IMR-90 (cell line): ENCODE data around the gene ACVRL1.

ENCODE experiments used
- RCOR1 ChIP-seq: IDR thresholded peaks from 2 replicates; pipeline ENCODE4 v1.6.1; 2012; ENCODE audit warnings: mild to moderate bottlenecking, low read length, improper control_type of control experiment; ENCODE audit not compliant: insufficient replicate concordance
- TF ChIP-seq, protein P1 (sequence below): conservative IDR thresholded peaks from 2 replicates; pipeline ENCODE4 v1.5.1; 2012; ENCODE audit warnings: mild to moderate bottlenecking, low read depth, low read length, improper control_type of control experiment

DNA sequence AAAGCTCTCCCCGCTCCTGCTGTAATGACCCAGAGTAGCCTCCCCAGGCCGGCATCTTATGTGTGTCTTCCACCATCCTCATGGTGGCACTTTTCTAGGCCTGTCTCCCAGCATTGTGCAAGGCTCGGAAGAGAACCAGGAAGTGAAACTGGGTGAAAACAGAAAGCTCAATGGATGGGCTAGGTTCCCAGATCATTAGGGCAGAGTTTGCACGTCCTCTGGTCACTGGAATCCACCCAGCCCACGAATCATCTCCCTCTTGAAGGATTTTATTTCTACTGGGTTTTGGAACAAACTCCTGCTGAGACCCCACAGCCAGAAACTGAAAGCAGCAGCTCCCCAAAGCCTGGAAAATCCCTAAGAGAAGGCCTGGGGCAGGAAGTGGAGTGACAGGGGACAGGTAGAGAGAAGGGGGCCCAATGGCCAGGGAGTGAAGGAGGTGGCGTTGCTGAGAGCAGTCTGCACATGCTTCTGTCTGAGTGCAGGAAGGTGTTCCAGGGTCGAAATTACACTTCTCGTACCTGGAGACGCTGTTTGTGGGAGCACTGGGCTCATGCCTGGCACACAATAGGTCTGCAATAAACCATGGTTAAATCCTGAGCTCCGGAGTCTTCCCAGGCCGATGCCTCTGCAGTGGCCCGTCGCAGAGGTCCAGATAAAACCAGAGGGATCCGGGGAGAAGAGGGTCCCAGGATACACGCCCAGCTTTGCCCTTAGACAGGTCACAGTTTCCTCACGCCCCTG, 15.6 kb downstream of the ACVRL1 start:
- TF ChIP-seq, protein P1, sequence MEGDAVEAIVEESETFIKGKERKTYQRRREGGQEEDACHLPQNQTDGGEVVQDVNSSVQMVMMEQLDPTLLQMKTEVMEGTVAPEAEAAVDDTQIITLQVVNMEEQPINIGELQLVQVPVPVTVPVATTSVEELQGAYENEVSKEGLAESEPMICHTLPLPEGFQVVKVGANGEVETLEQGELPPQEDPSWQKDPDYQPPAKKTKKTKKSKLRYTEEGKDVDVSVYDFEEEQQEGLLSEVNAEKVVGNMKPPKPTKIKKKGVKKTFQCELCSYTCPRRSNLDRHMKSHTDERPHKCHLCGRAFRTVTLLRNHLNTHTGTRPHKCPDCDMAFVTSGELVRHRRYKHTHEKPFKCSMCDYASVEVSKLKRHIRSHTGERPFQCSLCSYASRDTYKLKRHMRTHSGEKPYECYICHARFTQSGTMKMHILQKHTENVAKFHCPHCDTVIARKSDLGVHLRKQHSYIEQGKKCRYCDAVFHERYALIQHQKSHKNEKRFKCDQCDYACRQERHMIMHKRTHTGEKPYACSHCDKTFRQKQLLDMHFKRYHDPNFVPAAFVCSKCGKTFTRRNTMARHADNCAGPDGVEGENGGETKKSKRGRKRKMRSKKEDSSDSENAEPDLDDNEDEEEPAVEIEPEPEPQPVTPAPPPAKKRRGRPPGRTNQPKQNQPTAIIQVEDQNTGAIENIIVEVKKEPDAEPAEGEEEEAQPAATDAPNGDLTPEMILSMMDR, result 0 out of 2 replicates have a peak, but pooled peaks have one; percentile 5
- no peak for TF ChIP-seq RCOR1
